A549 (cell line): ENCODE measurements around the gene CRYBA4. TPM values are rescaled to one million over a fixed set of nuclear protein-coding genes. Genes with fewer than 3 reads are reported as not detected.

Experiments
- ATAC-seq, 2 experiments: fragments of 200-7000 bp in 1 of 2; fragments of >200 bp in 1 of 2; cut with Nextera tagmentation in 1 of 2; cut with Tn5 transposase in 1 of 2; 3 replicates each; pipeline versions ENCODE4 v1.8.0 to v1.9.1; 2018 to 2020; ENCODE audit warnings: mild to moderate bottlenecking in 1 of 2, moderate library complexity in 1 of 2
- CTCF ChIA-PET: fragments of 300-600 bp; sonication (Branson Sonifier 250); formaldehyde crosslinking; extraction: SDS; loops from one replicate; lab custom pipeline; 2021; ENCODE audit warnings: antibody characterized with exemption, inconsistent platforms; lab: Yijun Ruan, JAX
- POLR2A ChIA-PET: fragments of 350-600 bp; formaldehyde crosslinking; extraction: SDS; loops from one replicate; lab custom pipeline; 2021; ENCODE audit warnings: antibody characterized with exemption, inconsistent platforms; lab: Yijun Ruan, JAX
- DNase-seq, 2 experiments: peaks; one replicate each; pipeline versions ENCODE4 v3.0.0 to v3.0.0-alpha.2; 2011 to 2016; ENCODE audit warnings: low read depth in 1 of 2, low spot score in 1 of 2
- FAIRE-seq: peaks from 2 replicates; lab custom pipeline; 2011; peaks lifted over from hg19 to GRCh38; lab: Jason Lieb, UNC
- H3K27ac ChIP-seq, 2 experiments: fragments of >200 bp; sonication (Bioruptor Twin); formaldehyde crosslinking; 3 replicates each; pipeline ENCODE4 v1.5.1; 2016 to 2017
- H3K4me1 ChIP-seq: fragments of >200 bp; sonication (Bioruptor Twin); formaldehyde crosslinking; 3 replicates; pipeline ENCODE4 v1.6.1; 2016
- H3K4me2 ChIP-seq: fragments of >200 bp; sonication (Bioruptor Twin); formaldehyde crosslinking; 3 replicates; pipeline ENCODE4 v1.6.1; 2016
- H3K4me3 ChIP-seq: fragments of >200 bp; sonication (Bioruptor Twin); formaldehyde crosslinking; 3 replicates; pipeline ENCODE4 v1.5.1; 2016
- H3K9me3 ChIP-seq: fragments of >200 bp; sonication (Bioruptor Twin); formaldehyde crosslinking; 3 replicates; pipeline ENCODE4 v1.6.1; 2016
- BHLHE40 ChIP-seq: IDR thresholded peaks from 2 replicates; pipeline ENCODE4 v1.6.1; 2012; ENCODE audit warnings: low read depth, low read length, inconsistent platforms
- CBX8 ChIP-seq: fragments of 200-600 bp; sonication (generic); IDR thresholded peaks from 2 replicates; pipeline ENCODE4 v1.6.1; 2016
- CTCF ChIP-seq: fragments of >200 bp; sonication (Bioruptor Twin); formaldehyde crosslinking; IDR thresholded peaks from 3 replicates; pipeline ENCODE4 v1.5.1; 2016
- E2F6 ChIP-seq: IDR thresholded peaks from 2 replicates; pipeline ENCODE4 v1.6.1; 2012; ENCODE audit warnings: low read depth, borderline replicate concordance
- EHF ChIP-seq: fragments of 250-450 bp; sonication (Bioruptor Pico); IDR thresholded peaks from 2 replicates; pipeline ENCODE4 v1.5.0; 2020; ENCODE audit warnings: mild to moderate bottlenecking
- EHMT2 ChIP-seq: fragments of 200-600 bp; sonication (generic); IDR thresholded peaks from 2 replicates; pipeline ENCODE4 v1.6.1; 2016; ENCODE audit warnings: antibody characterized with exemption, low read depth, mild to moderate bottlenecking, moderate library complexity
- ELK1 ChIP-seq: fragments of 150-350 bp; IDR thresholded peaks from 2 replicates; pipeline ENCODE4 v1.6.1; 2014; ENCODE audit warnings: low read depth, mild to moderate bottlenecking, low read length
- EP300 ChIP-seq, 2 experiments: fragments of >200 bp; sonication (Bioruptor Twin); formaldehyde crosslinking; IDR thresholded peaks; 2 replicates in 1 of 2; 3 replicates in 1 of 2; pipeline ENCODE4 v1.6.1; 2016 to 2017
- GATA3 ChIP-seq: IDR thresholded peaks from 2 replicates; pipeline ENCODE4 v1.6.1; 2012; ENCODE audit warnings: borderline replicate concordance
- HDAC2 ChIP-seq: fragments of 200-600 bp; sonication (generic); IDR thresholded peaks from 2 replicates; pipeline ENCODE4 v1.6.1; 2016
- HES2 ChIP-seq: fragments of >200 bp; sonication (Bioruptor Twin); formaldehyde crosslinking; IDR thresholded peaks from 2 replicates; pipeline ENCODE4 v1.6.1; 2016
- HOXA7 ChIP-seq: fragments of 250-450 bp; sonication (Bioruptor Pico); IDR thresholded peaks from 2 replicates; pipeline ENCODE4 v1.5.0; 2020; ENCODE audit warnings: mild to moderate bottlenecking, moderate library complexity
- HOXB13 ChIP-seq: fragments of 250-450 bp; sonication (Bioruptor Pico); IDR thresholded peaks from 2 replicates; pipeline ENCODE4 v1.5.0; 2020; ENCODE audit warnings: low read depth, mild to moderate bottlenecking, moderate library complexity
- JUNB ChIP-seq: fragments of >200 bp; sonication (Bioruptor Twin); formaldehyde crosslinking; IDR thresholded peaks from 2 replicates; pipeline ENCODE4 v1.6.1; 2016
- KDM1A ChIP-seq: fragments of 200-600 bp; sonication (generic); IDR thresholded peaks from 2 replicates; pipeline ENCODE4 v1.6.1; 2016; ENCODE audit warnings: low read depth, mild to moderate bottlenecking
- MAZ ChIP-seq: fragments of 150-350 bp; IDR thresholded peaks from 2 replicates; pipeline ENCODE4 v1.6.1; 2014; ENCODE audit warnings: antibody characterized with exemption, low read depth, low read length, borderline replicate concordance
- MYC ChIP-seq: IDR thresholded peaks from 2 replicates; pipeline ENCODE4 v1.6.1; 2012; ENCODE audit warnings: mild to moderate bottlenecking, inconsistent platforms, low read length, improper control_type of control experiment, borderline replicate concordance
- PHF8 ChIP-seq: fragments of 200-600 bp; sonication (generic); IDR thresholded peaks from 2 replicates; pipeline ENCODE4 v1.6.1; 2016; ENCODE audit warnings: low read depth, mild to moderate bottlenecking, antibody characterized with exemption, moderate library complexity, borderline replicate concordance
- POLR2A ChIP-seq: IDR thresholded peaks from 2 replicates; pipeline ENCODE4 v1.6.1; 2012; ENCODE audit warnings: mild to moderate bottlenecking, low read length
- RCOR1 ChIP-seq: fragments of 150-350 bp; IDR thresholded peaks from 2 replicates; pipeline ENCODE4 v1.6.1; 2014; ENCODE audit warnings: antibody characterized with exemption, low read length, low read depth
- REST ChIP-seq: fragments of 200-600 bp; sonication (generic); IDR thresholded peaks from 2 replicates; pipeline ENCODE4 v1.6.1; 2016; ENCODE audit warnings: antibody characterized with exemption, mild to moderate bottlenecking, moderate library complexity
- RNF2 ChIP-seq: fragments of 200-600 bp; sonication (generic); IDR thresholded peaks from 2 replicates; pipeline ENCODE4 v1.6.1; 2016; ENCODE audit warnings: low read depth, mild to moderate bottlenecking, antibody characterized with exemption, moderate library complexity, borderline replicate concordance
- USF2 ChIP-seq: fragments of 450-650 bp; IDR thresholded peaks from 2 replicates; pipeline ENCODE4 v1.6.1; 2014; ENCODE audit warnings: antibody characterized with exemption
- ZFP36 ChIP-seq: fragments of 450-650 bp; IDR thresholded peaks from 2 replicates; pipeline ENCODE4 v1.6.1; 2014; ENCODE audit warnings: borderline replicate concordance; ENCODE audit not compliant: partially characterized antibody
- WGBS: methylation state at CpG from one replicate; pipeline ENCODE4 v1.1.6; 2017; ENCODE audit errors: missing lambda C conversion rate; 5-methylcytosine and 5-hydroxymethylcytosine counted together
- polyA plus RNA-seq, 4 experiments: library from polyadenylated mRNA; depleted of rRNA in 3 of 4; stranded (reverse); fragments of >200 nt; fragmentation: RNase III in 1 of 4; extraction: RNeasy Plus Mini Kit Qiagen cat#74134 plus additional on column Dnase treatment in 1 of 4; gene quantifications; 2 replicates in 3 of 4; 3 replicates in 1 of 4; pipeline ENCODE4 v1.2.3, GENCODE V29; 2011 to 2017

CRYBA4 gene
- polyA plus RNA-seq, 2 of the 4 experiments (the other 2 are of a cell fraction): not detected

GRCh38 chr22:26623984-26624383 is 2.2 kb downstream of the CRYBA4 start:
- H3K4me1 ChIP-seq: no peaks in the 10 kb centered on the region
- FAIRE-seq (no peak), ATAC-seq (no peak)
- CTCF ChIA-PET: interaction anchor here (0.5 to 1.0 kb wide), 4 partner anchors 51 to 925 kb away, joined by 3 to 4 read pairs (median 3); no protein-coding TSS in a partner anchor
- H3K4me3 ChIP-seq: no peak overlapping the region
- TF ChIP-seq CTCF (no peak), USF2 (no peak), RNF2 (no peak), REST (no peak), PHF8 (no peak), JUNB (no peak), EP300 (IDR thresholded peaks at IDR 0.05) (no peak), CBX8 (no peak), E2F6 (no peak)
- TF ChIP-seq, all 56 proteins: peak for 0
- no peaks in the 10 kb centered on the region for H3K9me3 ChIP-seq
- no peak for DNase-seq
- no peak overlapping the region for H3K4me2 ChIP-seq
- 48% methylated on average over 1 of the region's 1 CpG for WGBS
- no peak overlapping the region for H3K27ac ChIP-seq
- POLR2A ChIA-PET: no interaction called here

GRCh38 chr22:26624803-26625202 is 3.0 kb downstream of the CRYBA4 start:
- ATAC-seq (no peak), FAIRE-seq (no peak), DNase-seq (no peak)
- Histone ChIP-seq H3K27ac (no peak overlapping the region), H3K4me1 (no peaks in the 10 kb centered on the region), H3K9me3 (no peaks in the 10 kb centered on the region), H3K4me3 (no peak overlapping the region)
- CTCF ChIA-PET: interaction anchor here (0.7 kb wide), 1 partner anchor 109 kb away, joined by 3 read pairs; no protein-coding TSS in a partner anchor
- POLR2A ChIA-PET: no interaction called here
- TF ChIP-seq HDAC2 (no peak), EHF (CRISPR knock-in tag) (no peak), ZFP36 (no peak), PHF8 (no peak), BHLHE40 (no peak), KDM1A (no peak), HES2 (no peak), RCOR1 (no peak), RNF2 (no peak), HOXB13 (CRISPR knock-in tag) (no peak), POLR2A (no peak), HOXA7 (CRISPR knock-in tag) (no peak), GATA3 (no peak), ELK1 (no peak), EHMT2 (no peak), MAZ (no peak), MYC (no peak)
- TF ChIP-seq, all 56 proteins: peak for 0
- WGBS: 62% methylated on average over 5 of the region's 12 CpGs
- H3K4me2 ChIP-seq: no peak overlapping the region
